Ishikawa (cell line): ENCODE data around the gene RGL1.

ENCODE experiments used
- CEBPB ChIP-seq: IDR thresholded peaks from 2 replicates; pipeline ENCODE4 v1.6.1; 2012
- CREB1 ChIP-seq: IDR thresholded peaks from 2 replicates; pipeline ENCODE4 v1.6.1; 2012; ENCODE audit warnings: low read depth
- EGR1 ChIP-seq: IDR thresholded peaks from 2 replicates; pipeline ENCODE4 v1.6.1; 2012
- EP300 ChIP-seq: IDR thresholded peaks from 2 replicates; pipeline ENCODE4 v1.6.1; 2012; ENCODE audit warnings: borderline replicate concordance
- FOXM1 ChIP-seq: IDR thresholded peaks from 2 replicates; pipeline ENCODE4 v1.6.1; 2012; ENCODE audit warnings: low read depth, borderline replicate concordance
- MAX ChIP-seq: IDR thresholded peaks from 2 replicates; pipeline ENCODE4 v1.6.1; 2012
- NFIC ChIP-seq: IDR thresholded peaks from 2 replicates; pipeline ENCODE4 v1.6.1; 2012
- RAD21 ChIP-seq: IDR thresholded peaks from 2 replicates; pipeline ENCODE4 v1.6.1; 2012; ENCODE audit warnings: low read depth
- REST ChIP-seq: IDR thresholded peaks from 2 replicates; pipeline ENCODE4 v1.6.1; 2012; ENCODE audit warnings: low read depth, mild to moderate bottlenecking
- TAF1 ChIP-seq: IDR thresholded peaks from 2 replicates; pipeline ENCODE4 v1.6.1; 2012; ENCODE audit warnings: low read depth, mild to moderate bottlenecking
- TCF12 ChIP-seq: IDR thresholded peaks from 2 replicates; pipeline ENCODE4 v1.6.1; 2012; ENCODE audit warnings: low read depth
- TEAD4 ChIP-seq: IDR thresholded peaks from 2 replicates; pipeline ENCODE4 v1.6.1; 2012
- USF1 ChIP-seq: IDR thresholded peaks from 2 replicates; pipeline ENCODE4 v1.6.1; 2012
- YY1 ChIP-seq: IDR thresholded peaks from 2 replicates; pipeline ENCODE4 v1.6.1; 2012; ENCODE audit warnings: low read depth
- ZBTB7A ChIP-seq: IDR thresholded peaks from 2 replicates; pipeline ENCODE4 v1.6.1; 2012; ENCODE audit warnings: low read depth

RGL1 gene

GRCh38 chr1:183778568-183779433, 26.1 kb upstream of the RGL1 start:
- no peak for TF ChIP-seq YY1

GRCh38 chr1:183780159-183780558, 24.8 kb upstream of the RGL1 start:
- TF ChIP-seq CREB1 (no peak), TCF12 (no peak), NFIC (no peak), CEBPB (no peak), TEAD4 (no peak), YY1 (no peak), ZBTB7A (no peak), MAX (no peak), FOXM1 (no peak), EGR1 (no peak), USF1 (no peak), TAF1 (no peak), RAD21 (no peak), REST (no peak), EP300 (no peak)

GRCh38 chr1:183780757-183781156, 24.2 kb upstream of the RGL1 start:
- TF ChIP-seq MAX, result no peak
- no peak for TF ChIP-seq FOXM1
- no peak for TF ChIP-seq NFIC
- no peak for TF ChIP-seq TAF1
- TF ChIP-seq EGR1, result no peak
- no peak for TF ChIP-seq YY1

- TF ChIP-seq TAF1 (no peak), FOXM1 (no peak), ZBTB7A (no peak), EP300 (no peak), TEAD4 (no peak), YY1 (no peak), REST (no peak), EGR1 (no peak), USF1 (no peak), NFIC (no peak)
Measured at GRCh38 chr1:183783342-183783741, 21.6 kb upstream of the RGL1 start.

GRCh38 chr1:183783767-183784637, 20.9 kb upstream of the RGL1 start:
- TF ChIP-seq REST (no peak), MAX (no peak), CREB1 (no peak), ZBTB7A (no peak), NFIC (no peak), FOXM1 (no peak), USF1 (no peak), EGR1 (no peak), CEBPB (no peak), TEAD4 (no peak), TCF12 (no peak), EP300 (no peak), TAF1 (no peak), RAD21 (no peak), YY1 (no peak)
